ENCODE measurements around the gene CDK5R1.
"Not testable (repeated sequence)": the region's sequence is repeated elsewhere in the genome, so short reads cannot be mapped to it uniquely, and the experiment has no call there.

CDK5R1 gene

DNA sequence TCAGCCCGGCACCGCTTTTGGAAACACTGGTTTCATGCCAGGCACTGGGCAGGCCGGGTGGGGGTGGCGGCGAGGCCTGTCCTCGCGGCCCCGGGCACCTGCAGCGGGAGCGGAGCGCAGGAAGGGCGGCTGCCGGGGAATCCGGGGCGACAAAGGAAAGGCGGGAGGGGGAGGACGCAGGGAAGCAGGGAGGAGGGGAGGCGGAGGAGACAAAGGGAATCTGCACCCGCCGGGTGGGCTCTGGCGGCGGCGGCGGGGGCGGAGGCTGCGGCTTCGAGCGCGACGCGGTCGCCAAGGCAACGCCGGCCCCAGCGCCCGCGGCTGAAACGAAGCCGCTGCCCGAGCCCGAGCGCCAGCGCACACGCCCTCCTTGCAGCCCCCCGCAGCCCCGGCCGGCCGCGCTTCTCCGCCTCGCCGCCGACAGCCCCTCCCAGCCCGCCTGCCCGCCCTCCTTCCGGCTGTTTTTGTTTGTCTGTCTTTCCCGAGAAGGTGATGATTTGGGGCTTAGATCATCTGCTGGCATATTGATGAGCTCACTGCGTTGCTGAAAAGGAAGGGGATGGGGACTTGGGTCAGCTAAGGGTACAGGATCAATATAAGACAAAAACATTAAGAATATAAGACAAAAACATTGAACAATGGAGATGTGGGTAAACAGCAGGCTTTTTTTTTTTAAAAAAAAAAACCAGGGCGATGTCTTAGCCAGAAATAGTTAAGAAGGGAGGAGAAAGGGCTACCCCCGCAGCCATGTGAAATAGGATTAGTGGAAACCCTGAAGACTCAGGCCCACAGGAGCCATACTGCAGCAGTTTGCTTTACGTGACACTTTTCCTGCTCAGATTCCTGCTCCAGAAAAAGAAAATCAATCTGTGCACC is 32.7 kb downstream of the CDK5R1 start:
- DNase-seq: peak; percentile 84

GRCh38 chr17:32520104-32520701 is 33.4 kb downstream of the CDK5R1 start:
- peak; percentile 75 for DNase-seq

DNA sequence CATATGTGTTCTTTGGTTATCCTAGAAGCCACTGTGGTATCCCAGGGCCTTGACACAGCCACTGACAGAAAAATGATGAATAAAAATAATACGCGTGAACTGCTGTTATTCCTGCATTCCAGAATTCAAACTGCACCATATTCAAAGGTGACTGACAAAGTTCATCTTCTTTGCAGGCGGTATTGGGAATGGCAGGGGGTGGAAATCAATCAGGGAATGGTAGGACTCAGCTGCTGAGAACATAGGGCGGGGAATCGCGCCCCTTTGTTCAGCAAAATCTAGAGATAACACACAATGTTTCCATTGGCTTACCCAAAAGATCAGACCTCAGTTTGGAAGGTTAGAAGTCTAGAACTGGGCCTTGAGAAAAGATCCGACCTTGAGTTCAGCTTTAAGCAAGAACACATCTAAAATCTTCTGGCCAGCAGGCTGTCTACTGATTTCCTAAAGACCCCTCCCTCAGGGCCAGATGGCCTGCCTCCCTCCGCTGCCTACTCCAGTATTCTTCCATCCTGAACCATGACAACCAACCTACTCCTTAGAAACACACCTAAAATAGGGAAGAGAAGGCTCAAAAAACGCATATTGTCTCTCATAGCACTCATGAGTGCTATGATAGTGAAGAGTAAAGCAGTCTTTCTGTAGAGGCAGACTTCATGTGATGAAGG is 34.1 kb downstream of the CDK5R1 start:
- no peak for DNase-seq

GRCh38 chr17:32523017-32523680 is 36.4 kb downstream of the CDK5R1 start:
- peak; percentile 64 for DNase-seq

GRCh38 chr17:32523827-32524552 is 37.2 kb downstream of the CDK5R1 start:
- peak; percentile 50 for DNase-seq

DNA sequence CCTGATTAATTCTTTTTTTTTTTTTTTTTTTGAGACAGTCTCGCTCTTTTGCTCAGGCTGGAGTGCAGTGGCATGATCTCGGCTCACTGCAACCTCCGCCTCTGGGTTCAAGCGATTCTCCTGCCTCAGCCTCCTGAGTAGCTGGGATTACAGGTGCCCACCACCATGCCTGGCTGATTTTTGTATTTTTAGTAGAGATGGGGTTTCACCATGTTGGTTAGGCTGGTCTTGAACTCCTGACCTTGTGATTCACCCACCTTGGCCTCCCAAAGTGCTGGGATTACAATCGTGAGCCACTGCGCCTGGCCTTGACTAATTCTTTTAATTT is 37.7 kb downstream of the CDK5R1 start:
- DNase-seq: not testable (repeated sequence)

GRCh38 chr17:32525122-32525521 is 38.3 kb downstream of the CDK5R1 start:
- DNase-seq: no peak

GRCh38 chr17:32527146-32527545 is 40.4 kb downstream of the CDK5R1 start:
- no peak for DNase-seq

DNA sequence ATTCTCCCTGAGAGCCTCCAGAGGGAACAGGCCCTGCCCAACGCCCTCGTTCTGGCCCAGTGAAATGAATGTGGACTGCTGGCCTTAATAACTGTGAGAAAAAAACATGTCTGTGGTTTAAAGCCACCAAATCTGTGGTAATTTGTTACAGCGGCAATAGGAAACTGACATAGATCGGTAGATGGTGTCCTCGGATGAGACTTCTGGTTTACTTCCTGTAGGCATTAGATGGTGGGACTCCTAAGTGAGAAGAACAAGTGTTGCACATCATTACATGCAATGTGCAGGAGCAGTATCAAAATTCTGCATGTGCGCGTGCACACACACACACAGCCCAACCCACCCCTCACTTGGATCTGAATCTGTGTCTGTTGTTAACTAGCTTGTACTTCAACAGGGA is 42.0 kb downstream of the CDK5R1 start:
- peak; percentile 37 for DNase-seq

DNA sequence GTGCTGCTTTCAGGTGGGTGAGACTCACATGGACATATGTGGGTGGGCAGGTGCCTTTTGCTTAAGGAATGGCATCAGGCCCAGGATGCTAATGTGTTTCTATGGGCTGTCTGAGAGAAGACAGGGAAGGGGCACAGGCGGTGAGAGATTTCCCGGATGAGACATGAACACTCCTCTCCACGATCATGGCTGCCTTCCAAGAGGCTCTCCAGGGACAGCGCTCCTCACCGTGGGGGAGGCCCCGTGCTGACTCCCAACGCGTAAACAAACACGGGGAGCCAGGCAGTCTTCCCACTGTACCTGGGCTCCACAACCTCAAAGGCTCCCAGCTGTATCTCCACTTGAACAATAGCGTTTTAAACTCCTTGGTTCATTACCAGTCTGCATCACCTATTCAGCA is 42.8 kb downstream of the CDK5R1 start:
- DNase-seq: no peak

GRCh38 chr17:32533296-32533695 is 46.5 kb downstream of the CDK5R1 start:
- no peak for DNase-seq

DNA sequence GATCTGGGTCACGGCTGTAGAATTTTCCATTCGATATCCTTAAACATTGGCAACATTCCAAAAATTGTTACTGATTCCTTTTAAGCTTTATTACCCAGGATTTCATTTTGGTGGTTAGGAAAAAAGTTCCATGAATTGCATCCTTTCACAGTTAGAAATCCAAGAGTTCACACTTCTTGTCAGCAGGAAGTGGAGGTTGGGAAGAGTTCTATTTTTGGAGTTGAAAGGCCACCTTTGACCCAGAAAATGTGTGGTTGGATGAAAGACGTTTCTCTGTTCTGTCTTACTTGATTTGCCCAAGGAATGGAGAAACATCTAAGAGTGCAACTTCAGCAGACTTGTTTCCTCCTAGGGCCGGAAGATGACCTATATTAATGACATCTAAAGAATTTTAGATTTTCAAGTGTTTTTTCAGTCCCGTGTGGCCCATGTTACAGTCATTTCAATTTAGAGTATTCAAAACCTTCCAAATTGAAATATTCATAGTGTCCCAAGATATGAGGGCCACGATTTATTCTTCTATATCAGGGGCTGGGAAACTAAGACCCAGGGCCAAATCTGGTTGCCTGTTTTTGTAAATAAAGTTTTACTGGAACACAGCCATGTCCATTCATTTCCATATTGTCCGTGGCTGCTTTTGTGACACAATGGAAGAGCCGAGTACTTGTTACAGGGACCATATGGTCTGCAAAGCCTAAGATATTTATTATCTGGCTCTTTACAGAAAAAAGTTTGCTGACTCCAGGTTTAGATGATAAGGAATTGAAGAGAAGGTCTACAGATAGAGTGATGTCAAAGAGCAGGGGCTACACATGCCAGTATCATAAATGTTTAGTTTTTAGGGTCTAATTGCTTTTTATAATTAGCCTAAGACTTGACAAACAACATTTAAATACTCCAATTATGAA is 50.2 kb downstream of the CDK5R1 start:
- no peak for DNase-seq

Measured in CD4-positive, alpha-beta T cell treated with Interleukin-17A for 1 hour (primary cell).